ENCODE measurements around the gene P2RY14. TPM values are rescaled to one million over a fixed set of nuclear protein-coding genes. Genes with fewer than 3 reads are reported as not detected.

Gene P2RY14
- total RNA-seq, 1 donor from 2014 or later = not detected

- Histone ChIP-seq H3K4me1 (no peaks in the 10 kb centered on the region), H3K36me3 (no peaks in the 10 kb centered on the region), H3K79me2 (ENCODE audit: low read depth) (no peaks in the 10 kb centered on the region), H3K4me3 (no peak overlapping the region), H3K27me3 (no peaks in the 10 kb centered on the region), H3K9me3 (ENCODE audit: low read depth) (no peaks in the 10 kb centered on the region), H4K20me1 (ENCODE audit: low read depth) (no peaks in the 10 kb centered on the region), H3K27ac (no peak overlapping the region), H3K9ac (no peak overlapping the region), H3F3A (ENCODE audit: low read depth) (no peaks in the 10 kb centered on the region), H3K4me2 (no peak overlapping the region), H2AFZ (replicated peaks) (no peak overlapping the region)
- no peaks in the 10 kb centered on the region for H3K9me3 Mint-ChIP-seq
- DNase-seq (ENCODE audit: low spot score) = no peak
- no peak overlapping the region for H3K27ac Mint-ChIP-seq
- H3K36me3 Mint-ChIP-seq = peaks cover 3% of the 10 kb centered on the region
- TF ChIP-seq CTCF (IDR thresholded peaks at IDR 0.05) = no peak
- TF ChIP-seq EZH2 (IDR thresholded peaks at IDR 0.05) = no peak
- TF ChIP-seq EZH2phosphoT487 (IDR thresholded peaks at IDR 0.05) = no peak
- no peaks in the 10 kb centered on the region for H3K27me3 Mint-ChIP-seq (ENCODE audit: insufficient read depth, low read depth)
- peaks cover 9% of the 10 kb centered on the region for H3K4me1 Mint-ChIP-seq
- H3K4me3 Mint-ChIP-seq = no peak overlapping the region
Observed at GRCh38 chr3:151269631-151270030, 8.7 kb downstream of the P2RY14 start.

- TF ChIP-seq CTCF (IDR thresholded peaks at IDR 0.05) (no peak), EZH2 (IDR thresholded peaks at IDR 0.05) (no peak), EZH2phosphoT487 (IDR thresholded peaks at IDR 0.05) (no peak)
Observed at GRCh38 chr3:151268267-151269235, 9.8 kb downstream of the P2RY14 start.

GRCh38 chr3:151267066-151267465, 11.3 kb downstream of the P2RY14 start:
- TF ChIP-seq CTCF (IDR thresholded peaks at IDR 0.05) (no peak), EZH2 (IDR thresholded peaks at IDR 0.05) (no peak)
- H3K4me1 ChIP-seq = no peaks in the 10 kb centered on the region
- H3K9ac ChIP-seq = no peak overlapping the region
- Mint-ChIP-seq H3K27ac (no peak overlapping the region), H3K4me3 (no peak overlapping the region), H3K9me3 (no peaks in the 10 kb centered on the region), H3K4me1 (peaks cover 9% of the 10 kb centered on the region), H3K27me3 (ENCODE audit: insufficient read depth, low read depth) (no peaks in the 10 kb centered on the region), H3K36me3 (peaks cover 3% of the 10 kb centered on the region)
- no peaks in the 10 kb centered on the region for H3K27me3 ChIP-seq
- H3K4me3 ChIP-seq = no peak overlapping the region
- no peaks in the 10 kb centered on the region for H3F3A ChIP-seq (ENCODE audit: low read depth)
- no peak overlapping the region for H3K27ac ChIP-seq
- no peak overlapping the region for H3K4me2 ChIP-seq
- DNase-seq (ENCODE audit: low spot score) = no peak
- no peaks in the 10 kb centered on the region for H4K20me1 ChIP-seq (ENCODE audit: low read depth)
- H3K9me3 ChIP-seq (ENCODE audit: low read depth) = no peaks in the 10 kb centered on the region
- H3K36me3 ChIP-seq = no peaks in the 10 kb centered on the region
- no peak overlapping the region for H2AFZ ChIP-seq (replicated peaks)
- H3K79me2 ChIP-seq (ENCODE audit: low read depth) = no peaks in the 10 kb centered on the region

More at GRCh38 chr3:151268267-151269235, 9.8 kb downstream of the P2RY14 start:
- Histone ChIP-seq H3K4me3 (no peak overlapping the region), H3K4me1 (no peaks in the 10 kb centered on the region), H3K9me3 (ENCODE audit: low read depth) (no peaks in the 10 kb centered on the region), H2AFZ (replicated peaks) (no peak overlapping the region), H3K27ac (no peak overlapping the region), H3K9ac (no peak overlapping the region), H4K20me1 (ENCODE audit: low read depth) (no peaks in the 10 kb centered on the region), H3F3A (ENCODE audit: low read depth) (no peaks in the 10 kb centered on the region), H3K79me2 (ENCODE audit: low read depth) (no peaks in the 10 kb centered on the region), H3K36me3 (no peaks in the 10 kb centered on the region), H3K27me3 (no peaks in the 10 kb centered on the region), H3K4me2 (no peak overlapping the region)
- Mint-ChIP-seq H3K9me3 (no peaks in the 10 kb centered on the region), H3K27me3 (ENCODE audit: insufficient read depth, low read depth) (no peaks in the 10 kb centered on the region), H3K27ac (no peak overlapping the region), H3K4me1 (peaks cover 9% of the 10 kb centered on the region), H3K36me3 (peaks cover 3% of the 10 kb centered on the region), H3K4me3 (no peak overlapping the region)
- no peak for DNase-seq (ENCODE audit: low spot score)

Measured in neural progenitor cell (in vitro differentiated cells).